Spleen (tissue), 11 donors: ENCODE data around the gene PCCA. TPM values are rescaled to one million over a fixed set of nuclear protein-coding genes. Genes with fewer than 3 reads are reported as not detected.

Experiments
- DNase-seq: peaks from one replicate; pipeline ENCODE4 v3.0.0-alpha.2; 2020
- H3K27ac ChIP-seq, 8 donors: fragments of 200-600 bp; sonication (generic) in 7 of 8; 1 replicate in 4 of 8; 2 replicates in 4 of 8; pipeline versions ENCODE4 v1.5.0 to v1.8.0; 2016 to 2021; ENCODE audit warnings: inconsistent platforms in 4 of 8, mild to moderate bottlenecking in 4 of 8, moderate library complexity in 1 of 8
- H3K27me3 ChIP-seq, 7 donors: fragments of 200-600 bp; sonication (generic) in 6 of 7; replicated peaks in 1 of 7; 1 replicate in 4 of 7; 2 replicates in 3 of 7; pipeline versions ENCODE4 v1.5.0 to v1.8.0; 2016 to 2021; ENCODE audit warnings: inconsistent platforms in 3 of 7, mild to moderate bottlenecking in 1 of 7
- H3K36me3 ChIP-seq, 6 donors: fragments of 200-600 bp; sonication (generic) in 5 of 6; 1 replicate in 4 of 6; 2 replicates in 2 of 6; pipeline versions ENCODE4 v1.5.0 to v1.8.0; 2016 to 2021; ENCODE audit warnings: inconsistent platforms in 2 of 6
- H3K4me1 ChIP-seq, 6 donors: fragments of 200-600 bp; sonication (generic) in 5 of 6; 1 replicate in 3 of 6; 2 replicates in 3 of 6; pipeline versions ENCODE4 v1.5.0 to v1.8.0; 2016 to 2021; ENCODE audit warnings: inconsistent platforms in 3 of 6
- H3K4me3 ChIP-seq, 8 donors: fragments of 200-600 bp; sonication (generic) in 7 of 8; 1 replicate in 4 of 8; 2 replicates in 4 of 8; pipeline versions ENCODE4 v1.5.0 to v1.8.0; 2016 to 2021; ENCODE audit warnings: inconsistent platforms in 4 of 8, mild to moderate bottlenecking in 4 of 8, moderate library complexity in 2 of 8
- H3K9me3 ChIP-seq, 8 donors: fragments of 200-600 bp; sonication (generic) in 7 of 8; 1 replicate in 4 of 8; 2 replicates in 4 of 8; pipeline versions ENCODE4 v1.5.0 to v1.8.0; 2016 to 2021; ENCODE audit warnings: inconsistent platforms in 4 of 8
- POLR2A ChIP-seq, 3 donors: fragments of 450-650 bp; IDR thresholded peaks; one replicate each; pipeline ENCODE4 v1.5.1; 2017; ENCODE audit warnings: antibody characterized with exemption in 3 of 3, mild to moderate bottlenecking in 1 of 3
- POLR2AphosphoS5 ChIP-seq, 3 donors: sonication (generic); formaldehyde crosslinking; IDR thresholded peaks; one replicate each; pipeline ENCODE4 v1.5.1; 2017; ENCODE audit warnings: antibody characterized with exemption in 3 of 3
- WGBS, 5 donors: extraction: QIAGEN DNeasy Blood & Tissue Kit in 3 of 5; methylation state at CpG; one replicate each; pipeline versions ENCODE4 v1.1.5 to v1.1.7; 2013 to 2018; 5-methylcytosine and 5-hydroxymethylcytosine counted together
- intact Hi-C: fragments of 100-400 bp; cut with DNase I; formaldehyde crosslinking; loops from one replicate; pipeline ENCODE4 v1.15.0; 2023; ENCODE audit warnings: low total_unique reads
- polyA plus RNA-seq, 3 donors: library from polyadenylated mRNA; stranded (reverse); fragments of 200-250 nt; gene quantifications; one replicate each; pipeline ENCODE4 v1.2.1, GENCODE V29; 2013
- total RNA-seq, 7 donors: library from RNA; depleted of rRNA in 3 of 7; stranded (reverse); fragments of >200 nt in 3 of 7; fragmentation: NEBNext Ultra II Directional in 4 of 7; extraction: Animal tissue kit (Norgen Biotek cat#: 25700) in 4 of 7; gene quantifications; one replicate each; pipeline versions ENCODE4 v1.1.0 to v1.2.1, GENCODE V29; 2016 to 2021
- TF ChIP-seq, protein P1 (sequence below), 11 experiments: fragments of 200-600 bp in 7 of 11; fragments of 450-650 bp in 4 of 11; sonication (generic) in 4 of 11; IDR thresholded peaks in 8 of 11; conservative IDR thresholded peaks in 3 of 11; 1 replicate in 7 of 11; 2 replicates in 4 of 11; pipeline versions ENCODE4 v1.4.0 to v1.8.0; 2016 to 2021; ENCODE audit warnings: antibody characterized with exemption in 11 of 11, inconsistent platforms in 4 of 11, mild to moderate bottlenecking in 1 of 11
- donor health status: healthy with polysubstance abuse.
- donor health status: DM: no; HTN: no; CAD: no; lungs with moderate emphysema.
- donor health status: DM: no; HTN: no; CAD: no.
- donor health status: Bipolar disorder and iron deficiency.
- donor health status: healthy.
- donor health status: DM: no; HTN: no; CAD: no.
- donor health status: DM: yes; HTN: yes; CAD: no.

The PCCA gene
- total and polyA plus RNA-seq, 10 donors = 9.3 to 54.9 (median 43.9) TPM

DNA sequence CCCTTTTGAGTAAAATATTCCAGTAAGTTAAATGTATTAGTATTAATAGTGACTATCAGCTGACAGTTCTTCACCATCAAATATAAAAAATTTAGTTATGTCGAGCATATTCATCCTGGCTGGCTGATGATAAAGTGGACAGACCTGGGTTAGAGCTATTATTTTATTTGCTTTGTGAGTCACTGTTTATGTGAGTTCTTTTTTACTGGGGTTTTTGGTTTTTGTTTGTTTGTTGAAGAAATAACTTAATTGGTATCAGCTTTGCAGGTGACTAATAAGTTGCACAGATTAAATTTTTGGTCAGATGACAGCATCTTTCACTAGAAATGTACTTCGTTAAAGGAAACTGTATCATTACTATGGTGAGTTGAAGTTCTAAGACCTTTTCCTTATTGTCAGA, 275.0 kb downstream of the PCCA start:
- WGBS, 5 donors = 85 to 94% (median 88%) methylated on average over 2 of the region's 2 CpGs
- H3K4me3 ChIP-seq = no peak overlapping the region
- no peaks in the 10 kb centered on the region for H3K4me1 ChIP-seq
- intact Hi-C loops = no loop called here
- TF ChIP-seq POLR2AphosphoS5 (IDR thresholded peaks at IDR 0.05) (no peak), POLR2A (IDR thresholded peaks at IDR 0.05) (no peak)
- TF ChIP-seq, protein P1, sequence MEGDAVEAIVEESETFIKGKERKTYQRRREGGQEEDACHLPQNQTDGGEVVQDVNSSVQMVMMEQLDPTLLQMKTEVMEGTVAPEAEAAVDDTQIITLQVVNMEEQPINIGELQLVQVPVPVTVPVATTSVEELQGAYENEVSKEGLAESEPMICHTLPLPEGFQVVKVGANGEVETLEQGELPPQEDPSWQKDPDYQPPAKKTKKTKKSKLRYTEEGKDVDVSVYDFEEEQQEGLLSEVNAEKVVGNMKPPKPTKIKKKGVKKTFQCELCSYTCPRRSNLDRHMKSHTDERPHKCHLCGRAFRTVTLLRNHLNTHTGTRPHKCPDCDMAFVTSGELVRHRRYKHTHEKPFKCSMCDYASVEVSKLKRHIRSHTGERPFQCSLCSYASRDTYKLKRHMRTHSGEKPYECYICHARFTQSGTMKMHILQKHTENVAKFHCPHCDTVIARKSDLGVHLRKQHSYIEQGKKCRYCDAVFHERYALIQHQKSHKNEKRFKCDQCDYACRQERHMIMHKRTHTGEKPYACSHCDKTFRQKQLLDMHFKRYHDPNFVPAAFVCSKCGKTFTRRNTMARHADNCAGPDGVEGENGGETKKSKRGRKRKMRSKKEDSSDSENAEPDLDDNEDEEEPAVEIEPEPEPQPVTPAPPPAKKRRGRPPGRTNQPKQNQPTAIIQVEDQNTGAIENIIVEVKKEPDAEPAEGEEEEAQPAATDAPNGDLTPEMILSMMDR (IDR thresholded peaks at IDR 0.05 in 8 of 11, conservative IDR thresholded peaks at IDR 0.05 in 3 of 11) = no peak
- no peaks in the 10 kb centered on the region for H3K36me3 ChIP-seq
- H3K27me3 ChIP-seq = no peaks in the 10 kb centered on the region
- no peaks in the 10 kb centered on the region for H3K9me3 ChIP-seq
- no peak overlapping the region for H3K27ac ChIP-seq
- DNase-seq = no peak

DNA sequence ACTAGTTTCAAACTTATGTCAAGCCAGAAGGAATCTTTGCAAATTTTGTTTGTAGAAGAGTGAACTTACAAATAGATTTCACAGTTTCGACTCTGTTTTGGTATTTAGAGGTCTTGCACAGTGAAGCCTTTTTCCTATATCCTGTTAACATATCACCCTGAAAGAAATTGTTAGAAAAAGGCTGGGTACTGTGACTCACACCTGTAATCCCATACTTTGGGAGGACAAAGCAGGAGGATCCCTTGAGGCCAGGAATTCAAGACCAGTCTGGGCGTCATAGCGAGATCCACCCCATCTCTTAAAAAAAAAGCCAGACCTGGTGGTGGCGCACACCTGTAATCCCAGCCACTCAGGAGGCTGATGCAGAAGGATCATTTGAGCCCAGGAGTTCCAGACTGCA, 275.7 kb downstream of the PCCA start:
- 93 to 97% (median 96%) methylated on average over 4 of the region's 4 CpGs for WGBS, 5 donors
- no peaks in the 10 kb centered on the region for H3K4me1 ChIP-seq
- no peaks in the 10 kb centered on the region for H3K9me3 ChIP-seq
- DNase-seq = no peak
- H3K27ac ChIP-seq = no peak overlapping the region
- no peak overlapping the region for H3K4me3 ChIP-seq
- intact Hi-C loops = no loop called here
- TF ChIP-seq POLR2A (IDR thresholded peaks at IDR 0.05) = no peak
- TF ChIP-seq, protein P1 (IDR thresholded peaks at IDR 0.05 in 8 of 11, conservative IDR thresholded peaks at IDR 0.05 in 3 of 11) = no peak
- no peak for TF ChIP-seq POLR2AphosphoS5 (IDR thresholded peaks at IDR 0.05)
- H3K27me3 ChIP-seq = no peaks in the 10 kb centered on the region
- no peaks in the 10 kb centered on the region for H3K36me3 ChIP-seq

DNA sequence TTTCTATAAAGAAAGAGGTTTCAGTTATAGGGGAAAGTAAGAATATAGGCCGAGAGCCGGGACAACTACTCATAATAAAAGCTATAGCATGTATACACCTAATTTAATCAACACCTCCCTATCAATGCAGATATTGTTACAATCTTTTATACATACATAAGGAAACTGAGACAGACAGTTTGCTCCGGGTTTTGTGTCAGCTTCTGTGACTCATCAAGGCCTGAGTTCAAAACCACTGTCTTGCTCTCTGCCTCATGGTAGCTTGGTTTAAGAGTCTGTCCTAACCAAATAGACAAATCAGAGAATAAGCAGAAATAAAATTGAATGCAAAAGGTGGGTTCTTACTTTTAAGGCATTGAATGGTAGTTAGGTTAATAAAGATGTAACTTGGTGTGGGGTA, 276.8 kb downstream of the PCCA start:
- DNase-seq = no peak
- H3K4me1 ChIP-seq = no peaks in the 10 kb centered on the region
- H3K27me3 ChIP-seq = no peaks in the 10 kb centered on the region
- WGBS, 5 donors = 79 to 98% (median 85%) methylated on average over 3 of the region's 3 CpGs
- no peak for TF ChIP-seq POLR2AphosphoS5 (IDR thresholded peaks at IDR 0.05)
- no peak for TF ChIP-seq POLR2A (IDR thresholded peaks at IDR 0.05)
- TF ChIP-seq, protein P1 (IDR thresholded peaks at IDR 0.05 in 8 of 11, conservative IDR thresholded peaks at IDR 0.05 in 3 of 11) = no peak
- no peak overlapping the region for H3K27ac ChIP-seq
- intact Hi-C loops = no loop called here
- no peak overlapping the region for H3K4me3 ChIP-seq
- H3K9me3 ChIP-seq = no peaks in the 10 kb centered on the region
- H3K36me3 ChIP-seq = peaks cover 0 to under 1% (median 0%) of the 10 kb centered on the region in 6 donors

DNA sequence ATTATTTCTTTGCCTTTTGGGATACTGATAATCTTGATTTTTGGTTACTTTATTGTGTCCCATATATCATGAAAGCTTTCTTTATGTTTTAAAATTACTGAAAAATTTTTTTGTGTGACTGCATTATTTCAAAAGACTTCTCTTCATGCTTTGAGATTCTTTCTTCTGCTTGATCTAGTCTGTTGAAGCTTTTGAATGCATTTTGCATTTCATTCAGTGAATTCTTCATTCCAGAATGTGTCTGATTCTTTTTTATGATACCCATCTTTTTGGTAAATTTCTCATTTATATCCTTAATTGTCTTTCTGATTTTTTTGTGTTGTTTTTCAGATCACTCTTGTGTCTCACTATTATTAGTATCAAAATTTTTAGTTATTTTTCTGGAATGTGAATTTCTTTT, 289.6 kb downstream of the PCCA start:
- H3K27me3 ChIP-seq = no peaks in the 10 kb centered on the region

More for the DNA sequence above, 289.6 kb downstream of the PCCA start:
- TF ChIP-seq, protein P1 (IDR thresholded peaks at IDR 0.05 in 8 of 11, conservative IDR thresholded peaks at IDR 0.05 in 3 of 11) = no peak
- TF ChIP-seq POLR2AphosphoS5 (IDR thresholded peaks at IDR 0.05) = no peak
- no peak for TF ChIP-seq POLR2A (IDR thresholded peaks at IDR 0.05)
- DNase-seq = no peak
- Histone ChIP-seq H3K4me3 (no peak overlapping the region), H3K36me3 (peaks cover 0 to 31% (median 12%) of the 10 kb centered on the region in 6 donors), H3K4me1 (no peaks in the 10 kb centered on the region), H3K27ac (no peak overlapping the region), H3K9me3 (peaks cover 4 to 61% (median 48%) of the 10 kb centered on the region in 8 donors)
- intact Hi-C loops = no loop called here
